Mucosa of rectum (tissue), 2 donors: ENCODE results near the gene MASTL.
A peak's percentile ranks its signal among the peaks of the same experiment; 100 is the strongest.

Experiments used
- H3K27ac ChIP-seq, 2 donors: one replicate each; pipeline ENCODE4 v1.7.0; 2013; ENCODE audit warnings: inconsistent platforms in 2 of 2, low read depth in 2 of 2, low read length in 2 of 2
- H3K27me3 ChIP-seq, 2 donors: one replicate each; pipeline ENCODE4 v1.7.0; 2013; ENCODE audit warnings: low read length in 2 of 2; ENCODE audit not compliant: control insufficient read depth in 2 of 2, insufficient read depth in 2 of 2
- H3K36me3 ChIP-seq, 2 donors: one replicate each; pipeline ENCODE4 v1.7.0; 2013; ENCODE audit warnings: low read length in 2 of 2; ENCODE audit not compliant: control insufficient read depth in 2 of 2, insufficient read depth in 2 of 2
- H3K4me1 ChIP-seq, 2 donors: one replicate each; pipeline ENCODE4 v1.7.0; 2013; ENCODE audit warnings: low read length in 2 of 2, mild to moderate bottlenecking in 1 of 2; ENCODE audit not compliant: control insufficient read depth in 2 of 2, insufficient read depth in 2 of 2
- H3K4me3 ChIP-seq, 2 donors: one replicate each; pipeline ENCODE4 v1.7.0; 2013; ENCODE audit warnings: low read length in 2 of 2
- H3K9ac ChIP-seq, 2 donors: one replicate each; pipeline ENCODE4 v1.7.0; 2013; ENCODE audit warnings: low read length in 2 of 2, low read depth in 1 of 2, mild to moderate bottlenecking in 1 of 2
- H3K9me3 ChIP-seq, 2 donors: one replicate each; pipeline ENCODE4 v1.7.0; 2013; ENCODE audit warnings: low read length in 2 of 2; ENCODE audit not compliant: control insufficient read depth in 2 of 2
- donor health status: healthy.
- donor health status: Normal muscosa, but diverticular disease.

Gene MASTL

GRCh38 chr10:27155066-27155754 is at the start of gene MASTL:
Gene MASTL (plus strand): TSS chr10:27155352. CDS start chr10:27155427, 75 bp downstream.
- H3K27me3 ChIP-seq = no peaks in the 10 kb centered on the region
- peak within 1 kb of the TSS; percentile 98 to 99 for H3K4me3 ChIP-seq
- no peaks in the 10 kb centered on the region for H3K9me3 ChIP-seq
- peaks cover 7 to 12% of the 10 kb centered on the region in 2 donors for H3K36me3 ChIP-seq
- H3K27ac ChIP-seq = peak within 1 kb of the TSS; percentile 98 to 100
- H3K4me1 ChIP-seq = peaks cover 14 to 18% of the 10 kb centered on the region in 2 donors
- H3K9ac ChIP-seq = peak within 1 kb of the TSS; percentile 89 to 100

DNA sequence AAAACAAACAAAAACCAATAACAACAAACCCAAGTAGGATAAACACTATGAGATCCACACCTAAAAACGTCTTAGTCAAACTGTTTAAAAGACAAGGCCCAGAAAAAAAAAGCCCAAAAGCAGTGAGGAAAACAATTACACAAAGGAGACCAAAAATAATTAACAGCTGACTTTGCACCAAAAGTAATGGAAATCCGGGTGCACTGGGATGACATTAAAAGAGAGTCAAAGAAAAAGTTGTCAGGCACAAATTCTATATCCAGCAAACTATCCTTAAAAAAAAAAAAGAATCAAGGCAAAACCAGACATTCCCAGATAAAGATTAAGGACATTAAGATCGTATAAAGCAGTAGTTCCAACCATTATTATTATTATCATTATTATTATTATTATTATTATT is 47.0 kb upstream of the MASTL start:
- H3K4me1 ChIP-seq = no peaks in the 10 kb centered on the region
- H3K36me3 ChIP-seq = peaks cover 23 to 29% of the 10 kb centered on the region in 2 donors
- H3K27ac ChIP-seq = no peak overlapping the region
- no peak overlapping the region for H3K9ac ChIP-seq
- no peaks in the 10 kb centered on the region for H3K9me3 ChIP-seq
- H3K27me3 ChIP-seq = no peaks in the 10 kb centered on the region
- H3K4me3 ChIP-seq = no peak overlapping the region

DNA sequence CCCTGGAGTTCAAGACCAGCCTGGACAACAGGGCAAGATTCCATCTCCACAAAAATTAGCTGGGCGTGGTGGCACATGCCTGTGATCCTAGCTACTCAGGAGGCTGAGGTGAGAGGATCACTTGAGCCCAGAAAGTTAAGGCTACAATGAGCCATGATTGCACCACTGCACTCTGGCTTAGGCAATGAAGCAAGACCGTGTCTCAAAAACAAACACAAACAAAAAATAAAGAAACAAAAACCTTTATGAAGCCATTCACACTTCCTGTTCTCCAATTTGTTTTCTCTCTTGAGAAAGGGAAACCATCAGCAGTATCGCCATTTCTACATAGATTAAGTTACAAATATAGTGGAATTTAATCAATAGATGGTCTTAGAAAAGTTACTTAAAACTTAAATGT is 20.8 kb upstream of the MASTL start:
- Histone ChIP-seq H3K27ac (no peak overlapping the region), H3K9ac (no peak overlapping the region), H3K27me3 (no peaks in the 10 kb centered on the region), H3K4me3 (no peak overlapping the region), H3K36me3 (peaks cover 36 to 64% of the 10 kb centered on the region in 2 donors), H3K9me3 (no peaks in the 10 kb centered on the region), H3K4me1 (no peaks in the 10 kb centered on the region)

- H3K4me3 ChIP-seq = no peak overlapping the region
- peaks cover 24 to 47% of the 10 kb centered on the region in 2 donors for H3K36me3 ChIP-seq
- H3K4me1 ChIP-seq = no peaks in the 10 kb centered on the region
- no peaks in the 10 kb centered on the region for H3K27me3 ChIP-seq
- no peak overlapping the region for H3K9ac ChIP-seq
- no peak overlapping the region for H3K27ac ChIP-seq
- H3K9me3 ChIP-seq = no peaks in the 10 kb centered on the region
Measured at GRCh38 chr10:27138277-27138676, 16.9 kb upstream of the MASTL start.

- H3K9me3 ChIP-seq = no peaks in the 10 kb centered on the region
- H3K4me1 ChIP-seq = no peaks in the 10 kb centered on the region
- no peak overlapping the region for H3K27ac ChIP-seq
- H3K9ac ChIP-seq = no peak overlapping the region
- peaks cover 47 to 61% of the 10 kb centered on the region in 2 donors for H3K36me3 ChIP-seq
- H3K4me3 ChIP-seq = no peak overlapping the region
- no peaks in the 10 kb centered on the region for H3K27me3 ChIP-seq
Measured at GRCh38 chr10:27143686-27144085, 11.5 kb upstream of the MASTL start.

DNA sequence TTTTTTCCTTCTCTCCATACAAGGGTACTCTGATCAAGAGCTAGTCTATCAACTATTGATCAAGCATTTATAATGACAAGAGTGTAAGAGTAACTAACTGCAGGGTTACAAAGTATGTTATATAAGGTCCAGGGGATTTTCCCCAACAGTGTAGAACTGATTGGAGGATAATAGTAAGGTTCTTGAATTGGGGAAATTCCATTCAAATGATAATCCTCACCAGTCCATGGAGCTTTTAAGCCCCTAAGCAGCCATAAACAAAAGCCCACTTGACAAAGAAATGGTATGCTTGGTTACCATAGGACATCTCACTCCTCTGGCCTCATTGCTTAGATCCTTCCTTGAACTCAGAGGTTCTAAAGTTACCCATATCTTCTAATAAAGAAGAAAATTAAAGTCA is 9.2 kb upstream of the MASTL start:
- Histone ChIP-seq H3K4me1 (no peaks in the 10 kb centered on the region), H3K36me3 (peaks cover 50 to 55% of the 10 kb centered on the region in 2 donors), H3K9me3 (no peaks in the 10 kb centered on the region), H3K4me3 (no peak overlapping the region), H3K9ac (no peak overlapping the region), H3K27ac (no peak overlapping the region), H3K27me3 (no peaks in the 10 kb centered on the region)

GRCh38 chr10:27147701-27148100 is 7.5 kb upstream of the MASTL start:
- Histone ChIP-seq H3K36me3 (peaks cover 42 to 47% of the 10 kb centered on the region in 2 donors), H3K27ac (no peak overlapping the region), H3K27me3 (no peaks in the 10 kb centered on the region), H3K4me3 (no peak overlapping the region), H3K9me3 (no peaks in the 10 kb centered on the region), H3K4me1 (peaks cover 6 to 7% of the 10 kb centered on the region in 2 donors), H3K9ac (no peak overlapping the region)

- Histone ChIP-seq H3K9me3 (no peaks in the 10 kb centered on the region), H3K4me1 (peaks cover 10 to 13% of the 10 kb centered on the region in 2 donors), H3K9ac (no peak overlapping the region), H3K27me3 (no peaks in the 10 kb centered on the region), H3K4me3 (no peak overlapping the region), H3K27ac (no peak overlapping the region), H3K36me3 (peaks cover 27 to 30% of the 10 kb centered on the region in 2 donors)
Measured at GRCh38 chr10:27150261-27150660, 4.9 kb upstream of the MASTL start.

DNA sequence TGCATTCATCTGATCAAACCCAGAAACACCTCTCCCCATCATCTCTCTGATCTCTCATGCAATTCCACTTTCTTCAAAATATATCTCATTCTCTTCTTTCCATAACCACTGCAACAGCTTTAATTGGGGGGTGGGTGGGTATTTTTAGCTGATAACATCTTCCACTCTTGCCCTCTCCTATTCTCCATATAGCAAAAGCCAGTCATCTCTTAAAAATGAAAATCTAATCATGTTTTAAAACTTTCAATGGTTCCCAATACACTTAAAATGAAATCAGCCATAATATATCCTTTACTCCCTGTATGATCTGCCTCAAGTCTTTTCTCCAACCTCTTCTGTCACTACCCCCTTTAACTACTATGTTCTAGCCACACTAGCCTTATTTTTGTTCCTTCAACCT is 2.5 kb upstream of the MASTL start:
- no peaks in the 10 kb centered on the region for H3K9me3 ChIP-seq
- H3K9ac ChIP-seq = peak overlapping the region in 1 of 2 donors; percentile 51
- H3K27me3 ChIP-seq = no peaks in the 10 kb centered on the region
- peaks cover 6 to 12% of the 10 kb centered on the region in 2 donors for H3K36me3 ChIP-seq
- H3K27ac ChIP-seq = no peak overlapping the region
- peak overlapping the region; percentile 98 to 99 for H3K4me3 ChIP-seq
- H3K4me1 ChIP-seq = peaks cover 14 to 18% of the 10 kb centered on the region in 2 donors

DNA sequence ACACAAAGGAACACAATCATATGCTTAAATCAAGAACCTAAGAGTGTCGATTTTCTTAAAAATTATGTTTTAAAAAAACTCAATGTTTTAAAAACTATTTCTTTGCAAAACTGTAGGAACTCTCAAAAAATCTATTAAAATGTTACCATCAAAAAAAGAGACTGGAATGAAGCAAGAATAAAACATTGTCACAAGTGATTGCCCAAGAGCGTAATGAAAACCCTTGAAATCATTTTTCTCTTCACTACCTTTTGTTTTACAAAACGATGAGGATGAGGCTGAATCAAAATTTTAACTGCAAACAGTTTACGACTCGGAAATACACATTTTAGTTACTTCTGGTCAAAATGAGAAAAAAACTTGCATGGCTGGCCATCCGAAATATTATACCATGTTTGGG is 1.8 kb upstream of the MASTL start:
- H3K4me1 ChIP-seq = peaks cover 14 to 18% of the 10 kb centered on the region in 2 donors
- no peaks in the 10 kb centered on the region for H3K27me3 ChIP-seq
- H3K36me3 ChIP-seq = peaks cover 4 to 7% of the 10 kb centered on the region in 2 donors
- no peak overlapping the region for H3K27ac ChIP-seq
- H3K9me3 ChIP-seq = no peaks in the 10 kb centered on the region
- peak overlapping the region; percentile 98 to 99 for H3K4me3 ChIP-seq
- peak overlapping the region; percentile 89 to 100 for H3K9ac ChIP-seq
